SK-N-MC (cell line): Measurements from ENCODE around the gene NKX6-2.
"Not testable (repeated sequence)": the region's sequence is repeated elsewhere in the genome, so short reads cannot be mapped to it uniquely, and the experiment has no call there.

Experiments used
- DNase-seq: peaks from one replicate; pipeline ENCODE4 v3.0.0-alpha.2; 2011; ENCODE audit warnings: low read depth, low spot score
- H3K27ac ChIP-seq: fragments of 200-600 bp; sonication (generic); 2 replicates; pipeline ENCODE4 v1.5.1; 2016; ENCODE audit warnings: mixed run types
- H3K36me3 ChIP-seq: fragments of 200-600 bp; sonication (generic); 2 replicates; pipeline ENCODE4 v1.6.1; 2017; ENCODE audit warnings: antibody characterized with exemption, low read length, mixed read lengths; ENCODE audit not compliant: insufficient read depth
- H3K4me3 ChIP-seq: fragments of 200-600 bp; sonication (generic); 2 replicates; pipeline ENCODE4 v1.5.1; 2016
- H3K9ac ChIP-seq: fragments of 200-600 bp; sonication (generic); 2 replicates; pipeline ENCODE4 v1.8.0; 2017; ENCODE audit warnings: mixed run types, mixed read lengths; ENCODE audit not compliant: insufficient read length
- H3K9me3 ChIP-seq: fragments of 200-600 bp; sonication (generic); 2 replicates; pipeline ENCODE4 v1.6.1; 2017; ENCODE audit warnings: low read depth, mild to moderate bottlenecking, antibody characterized with exemption, low read length, moderate library complexity, mixed read lengths
- EZH2 ChIP-seq: fragments of 200-600 bp; sonication (generic); IDR thresholded peaks from one replicate; pipeline ENCODE4 v1.6.1; 2017; ENCODE audit warnings: antibody characterized with exemption
- FOXP2 ChIP-seq: optimal IDR thresholded peaks from 2 replicates; pipeline ENCODE3; 2011; ENCODE audit warnings: mild to moderate bottlenecking, moderate library complexity; ENCODE audit not compliant: insufficient read depth; ENCODE audit errors: extremely low read length, control extremely low read depth
- POLR2AphosphoS5 ChIP-seq: IDR thresholded peaks from 2 replicates; pipeline ENCODE4 v1.6.1; 2012; ENCODE audit warnings: mild to moderate bottlenecking, low read depth, low read length, borderline replicate concordance

The NKX6-2 gene

GRCh38 chr10:132743925-132744490, 41.9 kb downstream of the NKX6-2 start:
- DNase-seq, result no peak
- Histone ChIP-seq H3K9ac (no peak overlapping the region), H3K36me3 (no peaks in the 10 kb centered on the region), H3K9me3 (no peaks in the 10 kb centered on the region), H3K4me3 (no peak overlapping the region), H3K27ac (no peak overlapping the region)
- TF ChIP-seq EZH2 (no peak), POLR2AphosphoS5 (no peak), FOXP2 (no peak)

- not testable (repeated sequence) for H3K36me3 ChIP-seq, H3K9me3 ChIP-seq, H3K27ac ChIP-seq, H3K4me3 ChIP-seq, H3K9ac ChIP-seq, DNase-seq
Observed at GRCh38 chr10:132743196-132743924, 42.6 kb downstream of the NKX6-2 start.

- no peak overlapping the region for H3K27ac ChIP-seq
- no peaks in the 10 kb centered on the region for H3K9me3 ChIP-seq
- no peak overlapping the region for H3K4me3 ChIP-seq
- no peak overlapping the region for H3K9ac ChIP-seq
- no peak for DNase-seq
- TF ChIP-seq FOXP2 (no peak), EZH2 (no peak), POLR2AphosphoS5 (no peak)
- no peaks in the 10 kb centered on the region for H3K36me3 ChIP-seq
Observed at GRCh38 chr10:132742837-132743194, 43.1 kb downstream of the NKX6-2 start.

GRCh38 chr10:132742167-132742836, 43.6 kb downstream of the NKX6-2 start:
- TF ChIP-seq EZH2 (no peak), POLR2AphosphoS5 (no peak), FOXP2 (no peak)
- no peak overlapping the region for H3K27ac ChIP-seq
- H3K36me3 ChIP-seq, result no peaks in the 10 kb centered on the region
- H3K4me3 ChIP-seq, result no peak overlapping the region
- H3K9me3 ChIP-seq, result no peaks in the 10 kb centered on the region
- no peak for DNase-seq
- no peak overlapping the region for H3K9ac ChIP-seq

GRCh38 chr10:132740588-132740987, 45.4 kb downstream of the NKX6-2 start:
- Histone ChIP-seq H3K9me3 (no peaks in the 10 kb centered on the region), H3K36me3 (no peaks in the 10 kb centered on the region)
- DNase-seq, result no peak

GRCh38 chr10:132739225-132739613, 46.7 kb downstream of the NKX6-2 start:
- H3K27ac ChIP-seq, result no peak overlapping the region
- no peaks in the 10 kb centered on the region for H3K36me3 ChIP-seq
- no peak for DNase-seq
- H3K9me3 ChIP-seq, result no peaks in the 10 kb centered on the region
- TF ChIP-seq EZH2 (no peak), FOXP2 (no peak), POLR2AphosphoS5 (no peak)
- H3K4me3 ChIP-seq, result no peak overlapping the region
- H3K9ac ChIP-seq, result no peak overlapping the region

More at GRCh38 chr10:132740588-132740987, 45.4 kb downstream of the NKX6-2 start:
- Histone ChIP-seq H3K27ac (no peak overlapping the region), H3K9ac (no peak overlapping the region), H3K4me3 (no peak overlapping the region)
- TF ChIP-seq FOXP2, result no peak
- no peak for TF ChIP-seq POLR2AphosphoS5
- TF ChIP-seq EZH2, result no peak

GRCh38 chr10:132738454-132739224, 47.3 kb downstream of the NKX6-2 start:
- H3K27ac ChIP-seq, result no peak overlapping the region
- no peak for DNase-seq
- H3K9ac ChIP-seq, result no peak overlapping the region
- no peak overlapping the region for H3K4me3 ChIP-seq
- no peaks in the 10 kb centered on the region for H3K36me3 ChIP-seq
- H3K9me3 ChIP-seq, result no peaks in the 10 kb centered on the region
- TF ChIP-seq POLR2AphosphoS5 (no peak), EZH2 (no peak), FOXP2 (no peak)

- DNase-seq, result no peak
- no peak for TF ChIP-seq FOXP2
- no peak for TF ChIP-seq POLR2AphosphoS5
- no peak for TF ChIP-seq EZH2
- Histone ChIP-seq H3K27ac (no peak overlapping the region), H3K9ac (no peak overlapping the region), H3K9me3 (no peaks in the 10 kb centered on the region), H3K36me3 (no peaks in the 10 kb centered on the region), H3K4me3 (no peak overlapping the region)
Observed at GRCh38 chr10:132737390-132738048, 48.4 kb downstream of the NKX6-2 start.
